Keratinocyte (primary cell): ENCODE results near the gene HLF. TPM values are rescaled to one million over a fixed set of nuclear protein-coding genes. Genes with fewer than 3 reads are reported as not detected.

ENCODE experiments used
- DNase-seq: peaks from one replicate; pipeline ENCODE4 v3.0.0-alpha.2; 2011; ENCODE audit warnings: low read depth, missing footprints, low spot score
- FAIRE-seq: peaks from 2 replicates; lab custom pipeline; 2011; peaks lifted over from hg19 to GRCh38; lab: Jason Lieb, UNC
- H2AFZ ChIP-seq: 2 replicates; pipeline ENCODE4 v1.6.0; 2012; ENCODE audit warnings: low read length, control low read depth, inconsistent platforms; ENCODE audit not compliant: control insufficient read depth
- H3K27ac ChIP-seq: 2 replicates; pipeline ENCODE4 v1.5.1; 2011; ENCODE audit warnings: low read length; ENCODE audit not compliant: control insufficient read depth, insufficient read depth
- H3K27me3 ChIP-seq: 3 replicates; pipeline ENCODE4 v1.6.0; 2011; ENCODE audit warnings: low read length; ENCODE audit not compliant: control insufficient read depth, insufficient read depth; ENCODE audit errors: extremely low read depth
- H3K36me3 ChIP-seq, 2 experiments: 2 replicates in 1 of 2; 3 replicates in 1 of 2; pipeline ENCODE4 v1.5.1; 2011; ENCODE audit warnings: low read length in 2 of 2, mild to moderate bottlenecking in 1 of 2; ENCODE audit not compliant: control insufficient read depth in 2 of 2, insufficient read depth in 2 of 2; ENCODE audit errors: extremely low read depth in 1 of 2
- H3K4me1 ChIP-seq: 3 replicates; pipeline ENCODE4 v1.5.1; 2011; ENCODE audit warnings: low read length; ENCODE audit not compliant: control insufficient read depth, insufficient read depth; ENCODE audit errors: extremely low read depth
- H3K4me2 ChIP-seq: 3 replicates; pipeline ENCODE4 v1.6.0; 2011; ENCODE audit warnings: low read depth, low read length; ENCODE audit not compliant: control insufficient read depth, insufficient read depth; ENCODE audit errors: extremely low read depth
- H3K4me3 ChIP-seq, 3 experiments: fragments of 200-600 bp in 1 of 3; sonication (generic) in 1 of 3; 2 replicates in 2 of 3; 3 replicates in 1 of 3; pipeline ENCODE4 v1.5.1; 2011 to 2016; ENCODE audit warnings: low read length in 3 of 3, mild to moderate bottlenecking in 3 of 3, control low read depth in 2 of 3, inconsistent platforms in 1 of 3, low read depth in 1 of 3, mixed read lengths in 1 of 3, mixed run types in 1 of 3, moderate library complexity in 1 of 3; ENCODE audit not compliant: control insufficient read depth in 2 of 3, insufficient read depth in 2 of 3; ENCODE audit errors: extremely low read depth in 1 of 3
- H3K79me2 ChIP-seq: 2 replicates; pipeline ENCODE4 v1.6.0; 2012; ENCODE audit warnings: low read length; ENCODE audit not compliant: control insufficient read depth, insufficient read depth
- H3K9ac ChIP-seq: 3 replicates; pipeline ENCODE4 v1.6.0; 2011; ENCODE audit warnings: low read length; ENCODE audit not compliant: control insufficient read depth, insufficient read depth; ENCODE audit errors: extremely low read depth
- H3K9me1 ChIP-seq: 3 replicates; pipeline ENCODE4 v1.6.0; 2011; ENCODE audit warnings: low read length; ENCODE audit not compliant: control insufficient read depth, insufficient read depth; ENCODE audit errors: extremely low read depth
- H3K9me3 ChIP-seq: 2 replicates; pipeline ENCODE4 v1.5.1; 2012; ENCODE audit warnings: low read depth, low read length; ENCODE audit not compliant: control insufficient read depth
- H4K20me1 ChIP-seq: 3 replicates; pipeline ENCODE4 v1.6.0; 2011; ENCODE audit warnings: low read length; ENCODE audit not compliant: control insufficient read depth, insufficient read depth; ENCODE audit errors: extremely low read depth
- EZH2 ChIP-seq: IDR thresholded peaks from one replicate; pipeline ENCODE4 v1.6.1; 2012; ENCODE audit warnings: inconsistent platforms, mild to moderate bottlenecking, low read length, moderate library complexity
- dilution Hi-C: fragments of 300-500 bp; cut with MboI; formaldehyde crosslinking; loops from one replicate; pipeline ENCODE4 v1.7.0; 2020; ENCODE audit warnings: low sequenced_read_pairs; ENCODE audit not compliant: extremely low pct_ligation_motif_present
- polyA plus RNA-seq, 5 experiments: library from polyadenylated mRNA; depleted of rRNA in 3 of 5; stranded (reverse) in 3 of 5; stranded (forward) in 1 of 5; unstranded in 1 of 5; fragments of >200 nt; gene quantifications; 1 replicate in 1 of 5; 2 replicates in 3 of 5; 3 replicates in 1 of 5; pipeline versions ENCODE4 v1.2.1 to v1.2.3, GENCODE V29; 2011 to 2012; ENCODE audit warnings: missing spikeins in 2 of 5, low read depth in 1 of 5, low replicate concordance in 1 of 5
- TF ChIP-seq, protein P1 (sequence below), 3 experiments: IDR thresholded peaks in 1 of 3; conservative IDR thresholded peaks in 1 of 3; optimal IDR thresholded peaks in 1 of 3; 2 replicates in 2 of 3; 3 replicates in 1 of 3; pipeline versions ENCODE3 to v1.5.1; 2011; ENCODE audit warnings: low read length in 3 of 3, mild to moderate bottlenecking in 3 of 3, moderate library complexity in 2 of 3, control low read depth in 1 of 3, inconsistent platforms in 1 of 3; ENCODE audit not compliant: insufficient read depth in 2 of 3; ENCODE audit errors: extremely low read depth in 1 of 3

HLF gene
- polyA plus RNA-seq, 1 donor (not counting 4 experiments of a cell fraction or from before 2014, with no cell fraction given): 0.21 TPM

GRCh38 chr17:55278173-55278961, 13.6 kb downstream of the HLF start:
- no peak for FAIRE-seq
- no peak overlapping the region for H2AFZ ChIP-seq
- H3K4me3 ChIP-seq: no peak overlapping the region
- H3K79me2 ChIP-seq: no peaks in the 10 kb centered on the region
- no peak for DNase-seq
- H3K9ac ChIP-seq: no peak overlapping the region
- H3K27me3 ChIP-seq: no peaks in the 10 kb centered on the region
- dilution Hi-C loops: no loop called here
- TF ChIP-seq EZH2: no peak
- TF ChIP-seq, protein P1, sequence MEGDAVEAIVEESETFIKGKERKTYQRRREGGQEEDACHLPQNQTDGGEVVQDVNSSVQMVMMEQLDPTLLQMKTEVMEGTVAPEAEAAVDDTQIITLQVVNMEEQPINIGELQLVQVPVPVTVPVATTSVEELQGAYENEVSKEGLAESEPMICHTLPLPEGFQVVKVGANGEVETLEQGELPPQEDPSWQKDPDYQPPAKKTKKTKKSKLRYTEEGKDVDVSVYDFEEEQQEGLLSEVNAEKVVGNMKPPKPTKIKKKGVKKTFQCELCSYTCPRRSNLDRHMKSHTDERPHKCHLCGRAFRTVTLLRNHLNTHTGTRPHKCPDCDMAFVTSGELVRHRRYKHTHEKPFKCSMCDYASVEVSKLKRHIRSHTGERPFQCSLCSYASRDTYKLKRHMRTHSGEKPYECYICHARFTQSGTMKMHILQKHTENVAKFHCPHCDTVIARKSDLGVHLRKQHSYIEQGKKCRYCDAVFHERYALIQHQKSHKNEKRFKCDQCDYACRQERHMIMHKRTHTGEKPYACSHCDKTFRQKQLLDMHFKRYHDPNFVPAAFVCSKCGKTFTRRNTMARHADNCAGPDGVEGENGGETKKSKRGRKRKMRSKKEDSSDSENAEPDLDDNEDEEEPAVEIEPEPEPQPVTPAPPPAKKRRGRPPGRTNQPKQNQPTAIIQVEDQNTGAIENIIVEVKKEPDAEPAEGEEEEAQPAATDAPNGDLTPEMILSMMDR (optimal IDR thresholded peaks at IDR 0.05 in 1 of 3, IDR thresholded peaks at IDR 0.05 in 1 of 3, conservative IDR thresholded peaks at IDR 0.05 in 1 of 3; ENCODE audit: extremely low read depth in 1 of 3, insufficient read depth in 2 of 3, low read length in 3 of 3): no peak
- H3K9me3 ChIP-seq: no peaks in the 10 kb centered on the region
- H3K27ac ChIP-seq: no peak overlapping the region
- H3K4me2 ChIP-seq: no peak overlapping the region
- H3K4me1 ChIP-seq: peaks cover 17% of the 10 kb centered on the region
- no peaks in the 10 kb centered on the region for H3K9me1 ChIP-seq
- no peaks in the 10 kb centered on the region for H3K36me3 ChIP-seq
- H4K20me1 ChIP-seq: no peaks in the 10 kb centered on the region

DNA sequence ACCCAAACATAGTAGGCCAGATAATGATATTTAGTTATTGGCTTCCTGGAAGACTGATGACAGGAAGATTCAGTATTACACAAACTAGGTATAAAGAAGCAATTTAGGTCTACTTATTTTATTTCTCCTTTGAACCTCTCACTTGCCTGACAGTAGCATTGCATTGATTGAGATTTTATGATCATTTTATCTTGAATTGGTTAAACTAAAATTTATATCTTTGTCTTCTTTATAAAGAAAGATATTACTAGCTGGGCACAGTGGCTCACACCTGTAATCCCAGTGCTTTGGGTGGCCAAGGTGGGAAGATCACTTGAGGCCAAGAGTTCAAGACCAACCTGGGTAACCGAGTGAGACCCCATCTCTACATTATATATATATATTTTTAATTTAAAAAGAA, 14.4 kb downstream of the HLF start:
- Histone ChIP-seq H3K9ac (no peak overlapping the region), H3K4me3 (no peak overlapping the region), H3K4me1 (peaks cover 11% of the 10 kb centered on the region), H3K79me2 (no peaks in the 10 kb centered on the region), H3K27me3 (no peaks in the 10 kb centered on the region), H2AFZ (no peak overlapping the region), H3K36me3 (no peaks in the 10 kb centered on the region), H4K20me1 (no peaks in the 10 kb centered on the region), H3K4me2 (no peak overlapping the region), H3K9me3 (no peaks in the 10 kb centered on the region), H3K9me1 (no peaks in the 10 kb centered on the region), H3K27ac (no peak overlapping the region)
- dilution Hi-C loops: no loop called here
- DNase-seq (no peak), FAIRE-seq (no peak)
- TF ChIP-seq, protein P1 (optimal IDR thresholded peaks at IDR 0.05 in 1 of 3, IDR thresholded peaks at IDR 0.05 in 1 of 3, conservative IDR thresholded peaks at IDR 0.05 in 1 of 3; ENCODE audit: extremely low read depth in 1 of 3, insufficient read depth in 2 of 3, low read length in 3 of 3): no peak
- no peak for TF ChIP-seq EZH2
